Measurements from ENCODE around the gene MIF4GD.
"Not testable (repeated sequence)": the region's sequence is repeated elsewhere in the genome, so short reads cannot be mapped to it uniquely, and the experiment has no call there.

DNA sequence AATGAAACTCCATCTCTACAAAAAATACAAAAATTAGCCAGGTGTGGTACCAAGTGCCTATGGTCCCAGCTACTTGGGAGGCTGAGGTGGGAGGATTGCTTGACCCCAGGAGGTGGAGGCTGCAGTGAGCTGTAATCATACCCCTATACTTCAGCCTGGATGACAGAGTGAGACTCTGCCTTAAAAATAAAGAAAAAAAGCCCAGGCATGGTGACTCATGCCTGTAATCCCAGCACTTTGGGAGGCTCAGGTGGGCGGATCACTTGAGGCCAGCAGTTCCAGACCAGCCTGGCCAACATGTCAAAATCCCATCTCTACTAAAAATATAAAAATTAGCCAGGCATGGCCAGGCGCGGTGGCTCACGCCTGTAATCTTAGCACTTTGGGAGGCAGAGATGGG is 9.2 kb upstream of the MIF4GD start:
- TF ChIP-seq, protein P1, sequence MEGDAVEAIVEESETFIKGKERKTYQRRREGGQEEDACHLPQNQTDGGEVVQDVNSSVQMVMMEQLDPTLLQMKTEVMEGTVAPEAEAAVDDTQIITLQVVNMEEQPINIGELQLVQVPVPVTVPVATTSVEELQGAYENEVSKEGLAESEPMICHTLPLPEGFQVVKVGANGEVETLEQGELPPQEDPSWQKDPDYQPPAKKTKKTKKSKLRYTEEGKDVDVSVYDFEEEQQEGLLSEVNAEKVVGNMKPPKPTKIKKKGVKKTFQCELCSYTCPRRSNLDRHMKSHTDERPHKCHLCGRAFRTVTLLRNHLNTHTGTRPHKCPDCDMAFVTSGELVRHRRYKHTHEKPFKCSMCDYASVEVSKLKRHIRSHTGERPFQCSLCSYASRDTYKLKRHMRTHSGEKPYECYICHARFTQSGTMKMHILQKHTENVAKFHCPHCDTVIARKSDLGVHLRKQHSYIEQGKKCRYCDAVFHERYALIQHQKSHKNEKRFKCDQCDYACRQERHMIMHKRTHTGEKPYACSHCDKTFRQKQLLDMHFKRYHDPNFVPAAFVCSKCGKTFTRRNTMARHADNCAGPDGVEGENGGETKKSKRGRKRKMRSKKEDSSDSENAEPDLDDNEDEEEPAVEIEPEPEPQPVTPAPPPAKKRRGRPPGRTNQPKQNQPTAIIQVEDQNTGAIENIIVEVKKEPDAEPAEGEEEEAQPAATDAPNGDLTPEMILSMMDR (IDR thresholded peaks at IDR 0.05; ENCODE audit: poor library complexity), result not testable (repeated sequence)
- TF ChIP-seq EZH2phosphoT487 (IDR thresholded peaks at IDR 0.05; ENCODE audit: low read depth, severe bottlenecking, unreplicated experiment), result not testable (repeated sequence)
